Keratinocyte (primary cell): Measurements from ENCODE around the gene TEAD4. TPM values are rescaled to one million over a fixed set of nuclear protein-coding genes. Genes with fewer than 3 reads are reported as not detected.

Experiments used
- DNase-seq: peaks from one replicate; pipeline ENCODE4 v3.0.0-alpha.2; 2011; ENCODE audit warnings: low read depth, missing footprints, low spot score
- FAIRE-seq: peaks from 2 replicates; lab custom pipeline; 2011; peaks lifted over from hg19 to GRCh38; lab: Jason Lieb, UNC
- H2AFZ ChIP-seq: 2 replicates; pipeline ENCODE4 v1.6.0; 2012; ENCODE audit warnings: low read length, control low read depth, inconsistent platforms; ENCODE audit not compliant: control insufficient read depth
- H3K27ac ChIP-seq: 2 replicates; pipeline ENCODE4 v1.5.1; 2011; ENCODE audit warnings: low read length; ENCODE audit not compliant: control insufficient read depth, insufficient read depth
- H3K27me3 ChIP-seq: 3 replicates; pipeline ENCODE4 v1.6.0; 2011; ENCODE audit warnings: low read length; ENCODE audit not compliant: control insufficient read depth, insufficient read depth; ENCODE audit errors: extremely low read depth
- H3K36me3 ChIP-seq, 2 experiments: 2 replicates in 1 of 2; 3 replicates in 1 of 2; pipeline ENCODE4 v1.5.1; 2011; ENCODE audit warnings: low read length in 2 of 2, mild to moderate bottlenecking in 1 of 2; ENCODE audit not compliant: control insufficient read depth in 2 of 2, insufficient read depth in 2 of 2; ENCODE audit errors: extremely low read depth in 1 of 2
- H3K4me1 ChIP-seq: 3 replicates; pipeline ENCODE4 v1.5.1; 2011; ENCODE audit warnings: low read length; ENCODE audit not compliant: control insufficient read depth, insufficient read depth; ENCODE audit errors: extremely low read depth
- H3K4me2 ChIP-seq: 3 replicates; pipeline ENCODE4 v1.6.0; 2011; ENCODE audit warnings: low read depth, low read length; ENCODE audit not compliant: control insufficient read depth, insufficient read depth; ENCODE audit errors: extremely low read depth
- H3K4me3 ChIP-seq, 3 experiments: fragments of 200-600 bp in 1 of 3; sonication (generic) in 1 of 3; 2 replicates in 2 of 3; 3 replicates in 1 of 3; pipeline ENCODE4 v1.5.1; 2011 to 2016; ENCODE audit warnings: low read length in 3 of 3, mild to moderate bottlenecking in 3 of 3, control low read depth in 2 of 3, inconsistent platforms in 1 of 3, low read depth in 1 of 3, mixed read lengths in 1 of 3, mixed run types in 1 of 3, moderate library complexity in 1 of 3; ENCODE audit not compliant: control insufficient read depth in 2 of 3, insufficient read depth in 2 of 3; ENCODE audit errors: extremely low read depth in 1 of 3
- H3K79me2 ChIP-seq: 2 replicates; pipeline ENCODE4 v1.6.0; 2012; ENCODE audit warnings: low read length; ENCODE audit not compliant: control insufficient read depth, insufficient read depth
- H3K9ac ChIP-seq: 3 replicates; pipeline ENCODE4 v1.6.0; 2011; ENCODE audit warnings: low read length; ENCODE audit not compliant: control insufficient read depth, insufficient read depth; ENCODE audit errors: extremely low read depth
- H3K9me1 ChIP-seq: 3 replicates; pipeline ENCODE4 v1.6.0; 2011; ENCODE audit warnings: low read length; ENCODE audit not compliant: control insufficient read depth, insufficient read depth; ENCODE audit errors: extremely low read depth
- H3K9me3 ChIP-seq: 2 replicates; pipeline ENCODE4 v1.5.1; 2012; ENCODE audit warnings: low read depth, low read length; ENCODE audit not compliant: control insufficient read depth
- H4K20me1 ChIP-seq: 3 replicates; pipeline ENCODE4 v1.6.0; 2011; ENCODE audit warnings: low read length; ENCODE audit not compliant: control insufficient read depth, insufficient read depth; ENCODE audit errors: extremely low read depth
- CTCF ChIP-seq, 3 experiments: IDR thresholded peaks in 1 of 3; conservative IDR thresholded peaks in 1 of 3; optimal IDR thresholded peaks in 1 of 3; 2 replicates in 2 of 3; 3 replicates in 1 of 3; pipeline versions ENCODE3 to v1.5.1; 2011; ENCODE audit warnings: low read length in 3 of 3, mild to moderate bottlenecking in 3 of 3, moderate library complexity in 2 of 3, control low read depth in 1 of 3, inconsistent platforms in 1 of 3; ENCODE audit not compliant: insufficient read depth in 2 of 3; ENCODE audit errors: extremely low read depth in 1 of 3
- EZH2 ChIP-seq: IDR thresholded peaks from one replicate; pipeline ENCODE4 v1.6.1; 2012; ENCODE audit warnings: inconsistent platforms, mild to moderate bottlenecking, low read length, moderate library complexity
- dilution Hi-C: fragments of 300-500 bp; cut with MboI; formaldehyde crosslinking; loops from one replicate; pipeline ENCODE4 v1.7.0; 2020; ENCODE audit warnings: low sequenced_read_pairs; ENCODE audit not compliant: extremely low pct_ligation_motif_present
- polyA plus RNA-seq, 5 experiments: library from polyadenylated mRNA; depleted of rRNA in 3 of 5; stranded (reverse) in 3 of 5; stranded (forward) in 1 of 5; unstranded in 1 of 5; fragments of >200 nt; gene quantifications; 1 replicate in 1 of 5; 2 replicates in 3 of 5; 3 replicates in 1 of 5; pipeline versions ENCODE4 v1.2.1 to v1.2.3, GENCODE V29; 2011 to 2012; ENCODE audit warnings: missing spikeins in 2 of 5, low read depth in 1 of 5, low replicate concordance in 1 of 5

Gene TEAD4
- polyA plus RNA-seq, 1 donor (not counting 4 experiments of a cell fraction or from before 2014, with no cell fraction given), result 8.1 TPM

GRCh38 chr12:3038166-3038565, 79.0 kb downstream of the TEAD4 start:
- dilution Hi-C loops, result no loop called here
- no peak for FAIRE-seq
- Histone ChIP-seq H3K27ac (no peak overlapping the region), H3K36me3 (peaks cover 1 to 5% of the 10 kb centered on the region in 2 experiments), H3K9me1 (no peaks in the 10 kb centered on the region), H3K79me2 (no peaks in the 10 kb centered on the region), H2AFZ (no peak overlapping the region), H3K4me2 (no peak overlapping the region), H3K9me3 (no peaks in the 10 kb centered on the region), H3K4me1 (no peaks in the 10 kb centered on the region), H3K9ac (no peak overlapping the region), H3K4me3 (no peak overlapping the region), H3K27me3 (no peaks in the 10 kb centered on the region), H4K20me1 (no peaks in the 10 kb centered on the region)
- no peak for DNase-seq
- TF ChIP-seq CTCF (optimal IDR thresholded peaks at IDR 0.05 in 1 of 3, IDR thresholded peaks at IDR 0.05 in 1 of 3, conservative IDR thresholded peaks at IDR 0.05 in 1 of 3; ENCODE audit: extremely low read depth in 1 of 3, insufficient read depth in 2 of 3, low read length in 3 of 3) (no peak), EZH2 (no peak)

GRCh38 chr12:3038926-3039510, 79.8 kb downstream of the TEAD4 start:
- TF ChIP-seq CTCF (optimal IDR thresholded peaks at IDR 0.05 in 1 of 3, IDR thresholded peaks at IDR 0.05 in 1 of 3, conservative IDR thresholded peaks at IDR 0.05 in 1 of 3; ENCODE audit: extremely low read depth in 1 of 3, insufficient read depth in 2 of 3, low read length in 3 of 3) (no peak), EZH2 (no peak)
- Histone ChIP-seq H3K79me2 (no peaks in the 10 kb centered on the region), H3K27ac (no peak overlapping the region), H3K4me1 (no peaks in the 10 kb centered on the region), H3K36me3 (peaks cover 1 to 5% of the 10 kb centered on the region in 2 experiments), H3K27me3 (no peaks in the 10 kb centered on the region), H3K4me2 (no peak overlapping the region), H4K20me1 (no peaks in the 10 kb centered on the region), H2AFZ (no peak overlapping the region), H3K9me1 (no peaks in the 10 kb centered on the region), H3K9ac (no peak overlapping the region), H3K9me3 (no peaks in the 10 kb centered on the region), H3K4me3 (no peak overlapping the region)
- DNase-seq, result no peak
- no peak for FAIRE-seq
- dilution Hi-C loops, result no loop called here
